ENCODE data around the gene SLC46A1. TPM values are rescaled to one million over a fixed set of nuclear protein-coding genes. Genes with fewer than 3 reads are reported as not detected.

The SLC46A1 gene
- total RNA-seq, 1 donor from 2014 or later = 5.3 TPM

- TF ChIP-seq, protein P1, sequence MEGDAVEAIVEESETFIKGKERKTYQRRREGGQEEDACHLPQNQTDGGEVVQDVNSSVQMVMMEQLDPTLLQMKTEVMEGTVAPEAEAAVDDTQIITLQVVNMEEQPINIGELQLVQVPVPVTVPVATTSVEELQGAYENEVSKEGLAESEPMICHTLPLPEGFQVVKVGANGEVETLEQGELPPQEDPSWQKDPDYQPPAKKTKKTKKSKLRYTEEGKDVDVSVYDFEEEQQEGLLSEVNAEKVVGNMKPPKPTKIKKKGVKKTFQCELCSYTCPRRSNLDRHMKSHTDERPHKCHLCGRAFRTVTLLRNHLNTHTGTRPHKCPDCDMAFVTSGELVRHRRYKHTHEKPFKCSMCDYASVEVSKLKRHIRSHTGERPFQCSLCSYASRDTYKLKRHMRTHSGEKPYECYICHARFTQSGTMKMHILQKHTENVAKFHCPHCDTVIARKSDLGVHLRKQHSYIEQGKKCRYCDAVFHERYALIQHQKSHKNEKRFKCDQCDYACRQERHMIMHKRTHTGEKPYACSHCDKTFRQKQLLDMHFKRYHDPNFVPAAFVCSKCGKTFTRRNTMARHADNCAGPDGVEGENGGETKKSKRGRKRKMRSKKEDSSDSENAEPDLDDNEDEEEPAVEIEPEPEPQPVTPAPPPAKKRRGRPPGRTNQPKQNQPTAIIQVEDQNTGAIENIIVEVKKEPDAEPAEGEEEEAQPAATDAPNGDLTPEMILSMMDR (IDR thresholded peaks at IDR 0.05; ENCODE audit: unreplicated experiment) = no peak
- H3K36me3 Mint-ChIP-seq (ENCODE audit: low read depth, unreplicated experiment) = peaks cover 3% of the 10 kb centered on the region
- peaks cover 9% of the 10 kb centered on the region for H3K27me3 Mint-ChIP-seq (ENCODE audit: unreplicated experiment)
- no peak overlapping the region for H3K4me3 Mint-ChIP-seq (ENCODE audit: unreplicated experiment)
- peak overlapping the region; percentile 18 for H3K27ac Mint-ChIP-seq (ENCODE audit: unreplicated experiment)
- no peaks in the 10 kb centered on the region for H3K9me3 Mint-ChIP-seq (ENCODE audit: unreplicated experiment)
- H3K4me1 Mint-ChIP-seq (ENCODE audit: unreplicated experiment) = peaks cover 43% of the 10 kb centered on the region
- no peak for DNase-seq (ENCODE audit: low spot score)
Measured at GRCh38 chr17:28404461-28404811, 1.6 kb downstream of the SLC46A1 start.

GRCh38 chr17:28404007-28404406, 2.0 kb downstream of the SLC46A1 start:
- Mint-ChIP-seq H3K27ac (ENCODE audit: unreplicated experiment) (peak overlapping the region; percentile 64), H3K36me3 (ENCODE audit: low read depth, unreplicated experiment) (peaks cover 3% of the 10 kb centered on the region), H3K27me3 (ENCODE audit: unreplicated experiment) (peaks cover 9% of the 10 kb centered on the region), H3K9me3 (ENCODE audit: unreplicated experiment) (no peaks in the 10 kb centered on the region), H3K4me3 (ENCODE audit: unreplicated experiment) (no peak overlapping the region), H3K4me1 (ENCODE audit: unreplicated experiment) (peaks cover 43% of the 10 kb centered on the region)
- TF ChIP-seq, protein P1 (IDR thresholded peaks at IDR 0.05; ENCODE audit: unreplicated experiment) = no peak
- no peak for DNase-seq (ENCODE audit: low spot score)

- H3K9me3 Mint-ChIP-seq (ENCODE audit: unreplicated experiment) = no peaks in the 10 kb centered on the region
- H3K27me3 Mint-ChIP-seq (ENCODE audit: unreplicated experiment) = peaks cover 16% of the 10 kb centered on the region
- H3K4me1 Mint-ChIP-seq (ENCODE audit: unreplicated experiment) = peaks cover 44% of the 10 kb centered on the region
- peaks cover 12% of the 10 kb centered on the region for H3K36me3 Mint-ChIP-seq (ENCODE audit: low read depth, unreplicated experiment)
- DNase-seq (ENCODE audit: low spot score) = no peak
- H3K4me3 Mint-ChIP-seq (ENCODE audit: unreplicated experiment) = peak overlapping the region; percentile 11
- no peak overlapping the region for H3K27ac Mint-ChIP-seq (ENCODE audit: unreplicated experiment)
- TF ChIP-seq, protein P1 (IDR thresholded peaks at IDR 0.05; ENCODE audit: unreplicated experiment) = no peak
Measured at GRCh38 chr17:28402844-28403243, 3.2 kb downstream of the SLC46A1 start.

DNA sequence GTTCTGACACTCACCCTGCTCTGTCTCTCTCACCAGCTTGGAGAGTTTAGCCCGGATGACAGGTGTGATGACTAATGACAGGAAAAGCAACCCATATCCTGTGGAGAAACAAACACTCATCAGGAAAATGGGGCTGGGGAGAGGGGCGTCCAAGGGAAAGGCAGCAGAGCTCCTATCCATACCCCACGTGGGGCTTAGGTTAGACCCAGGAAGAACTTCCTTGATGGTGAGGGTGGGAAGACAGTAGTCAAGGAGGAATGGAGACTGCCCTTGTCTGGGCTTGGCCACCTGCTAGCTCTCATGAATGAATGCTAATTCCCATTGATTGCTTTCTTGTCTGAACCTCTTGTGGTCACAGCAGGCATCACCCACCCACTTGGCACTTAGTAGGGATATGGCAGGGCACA, 3.8 kb downstream of the SLC46A1 start:
- DNase-seq (ENCODE audit: low spot score) = no peak
- Mint-ChIP-seq H3K9me3 (ENCODE audit: unreplicated experiment) (no peaks in the 10 kb centered on the region), H3K36me3 (ENCODE audit: low read depth, unreplicated experiment) (peaks cover 12% of the 10 kb centered on the region), H3K27me3 (ENCODE audit: unreplicated experiment) (peaks cover 16% of the 10 kb centered on the region), H3K27ac (ENCODE audit: unreplicated experiment) (no peak overlapping the region), H3K4me3 (ENCODE audit: unreplicated experiment) (no peak overlapping the region), H3K4me1 (ENCODE audit: unreplicated experiment) (peaks cover 43% of the 10 kb centered on the region)
- TF ChIP-seq, protein P1 (IDR thresholded peaks at IDR 0.05; ENCODE audit: unreplicated experiment) = no peak

- peaks cover 16% of the 10 kb centered on the region for H3K27me3 Mint-ChIP-seq (ENCODE audit: unreplicated experiment)
- TF ChIP-seq, protein P1 (IDR thresholded peaks at IDR 0.05; ENCODE audit: unreplicated experiment) = no peak
- H3K4me3 Mint-ChIP-seq (ENCODE audit: unreplicated experiment) = no peak overlapping the region
- no peaks in the 10 kb centered on the region for H3K9me3 Mint-ChIP-seq (ENCODE audit: unreplicated experiment)
- no peak overlapping the region for H3K27ac Mint-ChIP-seq (ENCODE audit: unreplicated experiment)
- H3K4me1 Mint-ChIP-seq (ENCODE audit: unreplicated experiment) = peaks cover 52% of the 10 kb centered on the region
- peaks cover 12% of the 10 kb centered on the region for H3K36me3 Mint-ChIP-seq (ENCODE audit: low read depth, unreplicated experiment)
- DNase-seq (ENCODE audit: low spot score) = no peak
Measured at GRCh38 chr17:28399808-28400207, 6.2 kb downstream of the SLC46A1 start.
